Stimulated activated CD4-positive, alpha-beta T cell treated with anti-CD3 and anti-CD28 coated beads, Interleukin-12 subunit alpha, Interleukin-12 subunit beta, amount 100 ng/mL, for 4 hours (primary cell): ENCODE measurements around the gene IRX3.
"Not testable (repeated sequence)": the region's sequence is repeated elsewhere in the genome, so short reads cannot be mapped to it uniquely, and the experiment has no call there.

Source experiments
- DNase-seq: peaks from one replicate; pipeline ENCODE4 v3.0.0-alpha.2; 2020

Gene IRX3

DNA sequence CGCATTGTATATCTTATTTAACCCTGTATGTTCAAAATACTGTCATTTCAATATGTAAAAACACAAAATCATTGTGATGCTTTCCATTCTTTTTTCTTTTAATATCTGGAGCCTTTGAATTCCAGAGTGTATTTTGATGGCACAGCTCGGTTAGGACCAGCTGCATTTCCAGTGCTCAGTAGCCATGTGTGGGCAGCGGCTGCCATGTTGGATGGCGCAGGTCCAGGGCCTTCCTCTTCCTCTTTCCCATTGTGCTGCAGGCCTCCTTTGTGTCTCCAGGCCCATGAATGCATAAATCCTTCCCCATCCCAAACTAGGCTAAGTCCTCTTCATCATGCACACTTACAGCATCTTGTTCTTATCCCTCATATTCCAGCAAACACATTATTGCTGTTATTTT lies 13.0 kb downstream of the IRX3 start:
- no peak for DNase-seq

DNA sequence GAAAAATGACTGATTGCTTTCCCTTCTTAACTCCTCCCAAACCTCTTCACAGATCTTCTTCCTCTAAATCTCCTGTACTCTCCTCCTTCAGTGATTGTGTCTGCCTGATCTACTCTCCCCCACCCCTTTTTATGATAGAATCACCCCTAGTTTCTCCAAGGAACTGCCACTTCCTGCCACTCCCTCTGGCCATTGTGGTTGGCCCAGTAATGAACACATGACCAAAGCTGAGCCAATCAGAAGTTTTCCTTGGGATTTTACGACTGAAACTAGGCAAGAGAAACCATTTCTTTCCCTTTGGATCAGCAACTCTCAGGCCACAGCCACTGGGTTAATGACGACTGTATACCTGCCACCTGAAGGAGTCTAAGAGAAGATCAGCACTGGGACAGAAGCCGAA lies 15.9 kb downstream of the IRX3 start:
- DNase-seq, result no peak

DNA sequence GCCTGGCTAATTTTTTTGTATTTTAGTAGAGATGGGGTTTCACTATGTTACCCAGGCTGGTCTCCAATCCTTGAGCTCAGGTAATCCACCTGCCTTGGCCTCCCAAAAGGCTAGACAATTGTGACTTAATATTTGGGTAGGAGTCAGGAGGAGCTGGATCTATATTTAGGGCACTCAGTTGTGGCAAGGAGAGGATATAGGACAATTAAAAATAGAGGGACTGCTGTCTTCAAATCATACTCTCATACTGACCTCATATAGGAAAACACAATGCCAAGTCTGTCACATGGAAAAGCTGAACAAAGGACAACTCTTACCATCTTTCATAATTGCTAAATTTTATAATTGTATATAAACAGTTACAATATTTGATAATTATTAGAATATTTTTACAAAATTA lies 17.1 kb downstream of the IRX3 start:
- no peak for DNase-seq

DNA sequence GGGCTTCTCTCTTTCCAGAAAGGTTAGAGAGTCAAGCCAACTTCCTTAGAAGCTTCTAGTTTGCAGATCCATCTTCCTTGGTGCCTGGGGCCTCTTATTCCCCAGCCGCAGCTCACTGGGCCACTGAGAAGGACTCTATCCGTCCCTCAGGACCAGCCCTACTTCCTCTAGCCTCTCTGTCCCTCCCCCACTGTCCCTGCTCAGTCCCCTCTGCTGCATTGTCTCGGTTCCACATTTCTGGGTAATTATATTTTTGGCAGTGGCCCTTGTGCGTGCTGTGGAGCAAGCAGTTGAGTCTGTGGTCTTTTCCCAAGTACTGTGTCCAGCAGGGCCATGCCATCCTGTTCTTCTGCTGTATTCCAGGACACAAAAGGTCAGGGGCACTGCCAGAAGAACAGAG lies 17.8 kb downstream of the IRX3 start:
- DNase-seq, result no peak

GRCh38 chr16:54268340-54268739 lies 18.2 kb downstream of the IRX3 start:
- DNase-seq, result no peak

GRCh38 chr16:54266363-54266955 lies 20.1 kb downstream of the IRX3 start:
- no peak for DNase-seq

DNA sequence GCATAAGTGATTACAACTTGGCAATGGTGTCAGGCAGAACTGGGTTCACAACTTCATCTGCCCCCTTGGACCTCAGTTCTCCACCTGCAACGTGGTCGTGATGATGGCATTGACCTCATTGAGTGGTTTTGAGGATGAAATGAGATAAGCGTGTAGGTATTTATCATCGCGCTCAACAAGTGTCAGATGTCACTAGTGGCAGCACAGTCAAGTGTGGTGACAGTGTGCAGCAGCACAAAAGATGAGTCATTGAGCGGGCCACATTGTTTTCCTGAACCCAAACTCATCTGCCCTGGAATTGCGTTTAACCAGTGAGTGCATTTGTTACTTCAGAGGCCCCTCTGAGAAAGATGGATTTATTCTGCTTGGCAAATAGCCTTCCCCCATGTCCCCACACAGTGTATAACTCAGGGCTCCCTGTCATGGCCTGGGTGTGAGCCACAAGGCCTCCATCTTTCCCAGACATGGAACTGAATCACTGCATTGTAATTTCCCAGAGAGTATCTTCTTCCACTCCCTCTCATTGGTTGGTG lies 20.9 kb downstream of the IRX3 start:
- no peak for DNase-seq

GRCh38 chr16:54253118-54253517 lies 33.5 kb downstream of the IRX3 start:
- no peak for DNase-seq

- DNase-seq, result no peak
These were observed 37.5 kb downstream of the IRX3 start for GRCh38 chr16:54248863-54249710.

GRCh38 chr16:54247705-54248104 lies 38.9 kb downstream of the IRX3 start:
- not testable (repeated sequence) for DNase-seq

DNA sequence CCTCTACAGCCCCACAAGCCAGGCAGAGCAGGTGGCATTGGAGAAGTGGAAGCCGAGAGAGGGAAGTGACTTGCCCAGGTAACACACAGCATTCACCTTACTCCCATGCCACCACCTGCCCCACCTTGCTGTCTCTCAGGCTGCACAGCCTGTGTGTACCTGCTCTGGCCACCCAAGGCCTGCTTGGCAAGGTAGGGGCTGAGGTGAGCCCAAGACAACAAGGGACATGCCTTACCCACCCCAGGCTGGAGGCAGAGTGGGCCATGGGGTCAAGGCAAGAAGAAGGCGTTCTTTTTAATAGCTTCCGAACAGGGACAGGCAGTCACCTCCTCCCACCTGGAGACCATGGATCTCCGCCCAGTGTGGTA lies 40.1 kb downstream of the IRX3 start:
- no peak for DNase-seq

GRCh38 chr16:54245788-54246453 lies 40.7 kb downstream of the IRX3 start:
- no peak for DNase-seq

- DNase-seq, result no peak
These were observed 42.3 kb downstream of the IRX3 start for GRCh38 chr16:54244061-54244886.

- no peak for DNase-seq
These were observed 43.4 kb downstream of the IRX3 start for GRCh38 chr16:54243202-54243601.

DNA sequence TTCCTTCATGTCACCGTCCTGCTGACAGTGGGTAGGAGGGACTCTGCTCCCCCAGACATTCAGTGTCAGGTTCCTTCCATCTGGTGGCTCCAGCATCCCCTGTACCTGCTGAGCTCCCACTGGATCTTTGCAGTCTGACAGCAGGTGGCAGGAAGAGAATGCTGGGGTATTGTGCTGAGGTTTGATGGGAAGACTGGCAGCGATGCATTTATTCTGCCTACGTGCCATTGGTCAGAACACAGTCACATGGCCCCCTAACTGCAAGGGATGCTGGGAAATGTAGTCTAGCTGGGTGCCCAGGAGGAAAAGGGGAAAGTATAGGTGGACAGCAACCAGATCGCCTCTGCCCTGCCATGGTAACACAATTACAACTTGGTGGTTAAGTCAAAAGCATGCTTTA lies 44.4 kb downstream of the IRX3 start:
- DNase-seq, result no peak

DNA sequence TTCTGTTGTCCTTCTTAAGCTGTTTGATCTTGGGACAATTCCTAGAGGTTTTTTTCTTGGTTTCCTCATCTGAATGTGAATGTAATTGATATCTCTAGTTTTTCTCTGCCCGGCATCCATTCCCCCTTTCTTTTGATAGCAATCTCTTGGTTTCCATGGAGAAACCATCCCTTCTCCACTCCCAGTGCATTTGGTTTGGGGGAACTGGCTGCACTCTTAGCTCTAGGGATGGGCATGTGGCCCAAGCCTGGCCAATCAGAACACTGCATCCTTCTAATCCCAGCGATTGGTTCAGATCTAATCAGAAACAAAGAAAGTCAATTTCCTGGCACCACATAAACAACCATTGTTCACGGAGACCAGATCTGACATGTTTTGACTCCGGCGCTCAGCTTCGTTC lies 45.1 kb downstream of the IRX3 start:
- no peak for DNase-seq

DNA sequence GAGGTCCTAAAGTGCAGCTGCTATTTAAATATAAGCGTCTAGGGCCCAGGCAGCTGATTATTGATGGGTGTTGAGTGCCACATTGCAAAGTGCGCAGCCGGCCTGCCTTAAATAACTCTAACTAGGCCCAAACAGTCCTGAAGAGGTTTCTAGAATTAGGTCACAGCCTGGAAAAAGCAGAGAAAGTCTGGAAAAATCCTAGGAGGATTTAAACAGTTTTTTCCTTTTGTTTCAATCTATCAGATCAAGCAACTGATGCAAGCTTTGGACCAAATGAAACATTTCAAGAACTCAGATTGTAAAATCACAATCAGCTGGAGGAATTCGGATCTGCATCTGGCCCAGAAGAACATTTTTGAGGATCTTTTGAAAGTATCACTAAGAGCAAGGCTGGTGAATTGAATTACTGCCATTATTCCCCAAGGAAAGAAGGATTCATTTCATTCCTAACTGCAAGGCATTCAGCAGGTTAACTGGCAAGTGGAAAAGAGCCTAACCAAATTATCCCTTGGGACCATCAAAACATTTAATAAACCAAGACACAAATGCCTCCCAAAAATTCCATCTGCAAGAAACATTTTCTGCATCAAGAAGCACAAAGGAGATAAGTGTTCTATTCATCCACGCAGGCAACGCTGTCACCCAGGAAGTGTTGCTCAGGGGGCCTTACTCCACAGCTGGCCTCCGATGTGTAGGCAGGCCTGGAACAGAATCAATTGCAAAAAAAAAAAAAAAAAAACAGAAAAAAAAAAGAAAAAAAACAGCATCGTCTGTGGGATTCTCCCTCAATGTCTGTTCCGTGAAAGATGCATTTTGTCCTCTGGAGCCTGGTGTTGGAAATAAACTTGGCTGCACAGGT lies 46.1 kb downstream of the IRX3 start:
- DNase-seq, result no peak

- no peak for DNase-seq
These were observed 47.1 kb downstream of the IRX3 start for GRCh38 chr16:54239456-54239855.

DNA sequence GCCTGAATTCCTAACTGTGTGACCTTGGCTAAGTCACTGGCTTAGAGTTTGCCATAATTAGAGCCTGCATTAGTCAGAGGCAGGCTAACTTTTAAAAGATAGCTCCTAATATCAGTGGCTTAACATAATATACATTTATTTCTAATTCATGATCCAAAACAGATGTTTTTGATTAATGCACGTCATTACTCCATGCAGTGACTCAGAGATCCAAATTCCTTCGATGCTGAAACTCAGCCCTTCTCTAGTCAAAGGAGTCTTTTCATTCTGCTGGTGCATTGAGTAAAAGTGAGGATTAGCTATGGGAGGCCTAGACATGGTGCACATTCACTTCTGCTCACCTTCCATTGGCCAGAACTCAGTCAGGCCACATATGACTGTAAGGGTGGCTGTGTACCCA lies 49.8 kb downstream of the IRX3 start:
- DNase-seq, result no peak

DNA sequence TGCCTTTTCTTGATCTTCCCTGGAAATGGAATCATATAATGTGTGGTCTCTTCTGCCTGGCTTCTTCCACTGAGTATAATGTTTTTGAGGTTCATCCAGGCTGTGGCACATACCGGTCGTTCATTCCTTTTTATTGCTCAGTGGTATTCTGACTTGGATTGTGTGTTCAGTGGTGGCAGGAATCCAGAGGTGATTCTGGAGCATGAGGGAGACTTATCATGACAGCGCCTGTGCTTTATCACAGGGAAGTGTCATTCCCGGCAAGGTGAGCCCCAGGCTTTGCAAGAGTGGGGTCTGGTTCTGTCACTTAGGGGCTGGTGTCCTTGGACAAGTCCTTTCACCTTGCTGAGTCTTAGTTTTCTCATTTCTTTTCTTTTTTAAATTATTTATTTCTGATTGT lies 53.0 kb downstream of the IRX3 start:
- DNase-seq, result no peak
